Naive B cell (primary cell): Measurements from ENCODE around the gene NPLOC4. TPM values are rescaled to one million over a fixed set of nuclear protein-coding genes. Genes with fewer than 3 reads are reported as not detected.
"Not testable (repeated sequence)": the region's sequence is repeated elsewhere in the genome, so short reads cannot be mapped to it uniquely, and the experiment has no call there.

ENCODE experiments used
- ATAC-seq, 2 donors: fragments of 150-1000 bp; cut with Tn5 transposase; 2 replicates each; pipeline ENCODE4 v1.10.0; 2021; ENCODE audit warnings: low read depth in 2 of 2, mild to moderate bottlenecking in 2 of 2, moderate library complexity in 2 of 2
- DNase-seq: peaks from one replicate; pipeline ENCODE4 v3.0.0; 2022
- H3K27ac Mint-ChIP-seq, 6 donors: one replicate each; pipeline ENCODE4 v1.8.0; 2020 to 2022; ENCODE audit warnings: mild to moderate bottlenecking in 6 of 6, mixed read lengths in 6 of 6, moderate library complexity in 5 of 6, inconsistent platforms in 2 of 6
- H3K27me3 Mint-ChIP-seq, 3 donors: one replicate each; pipeline ENCODE4 v1.8.0; 2021 to 2022; ENCODE audit warnings: mixed read lengths in 3 of 3, mild to moderate bottlenecking in 1 of 3
- H3K36me3 Mint-ChIP-seq, 2 donors: one replicate each; pipeline ENCODE4 v1.8.0; 2020 to 2022; ENCODE audit warnings: mixed read lengths in 2 of 2, inconsistent platforms in 1 of 2, mild to moderate bottlenecking in 1 of 2
- H3K4me1 Mint-ChIP-seq, 3 donors: one replicate each; pipeline ENCODE4 v1.8.0; 2020 to 2022; ENCODE audit warnings: mixed read lengths in 3 of 3, inconsistent platforms in 1 of 3, mild to moderate bottlenecking in 1 of 3, moderate library complexity in 1 of 3
- H3K4me3 Mint-ChIP-seq, 8 donors: one replicate each; pipeline ENCODE4 v1.8.0; 2020 to 2022; ENCODE audit warnings: mild to moderate bottlenecking in 8 of 8, mixed read lengths in 8 of 8, moderate library complexity in 8 of 8, inconsistent platforms in 2 of 8
- H3K9me3 Mint-ChIP-seq, 7 donors: one replicate each; pipeline ENCODE4 v1.8.0; 2020 to 2022; ENCODE audit warnings: mixed read lengths in 7 of 7, mild to moderate bottlenecking in 5 of 7, inconsistent platforms in 2 of 7, moderate library complexity in 1 of 7
- polyA plus RNA-seq, 6 donors: library from polyadenylated mRNA; unstranded; fragments of 300-500 nt; fragmentation: Illumina TruSeq; gene quantifications; one replicate each; pipeline ENCODE4 v1.2.3, GENCODE V29; 2021; ENCODE audit warnings: low read depth in 6 of 6

Gene NPLOC4
- polyA plus RNA-seq, 6 donors from 2014 or later: 49.2 to 76.6 (median 57.7) TPM

DNA sequence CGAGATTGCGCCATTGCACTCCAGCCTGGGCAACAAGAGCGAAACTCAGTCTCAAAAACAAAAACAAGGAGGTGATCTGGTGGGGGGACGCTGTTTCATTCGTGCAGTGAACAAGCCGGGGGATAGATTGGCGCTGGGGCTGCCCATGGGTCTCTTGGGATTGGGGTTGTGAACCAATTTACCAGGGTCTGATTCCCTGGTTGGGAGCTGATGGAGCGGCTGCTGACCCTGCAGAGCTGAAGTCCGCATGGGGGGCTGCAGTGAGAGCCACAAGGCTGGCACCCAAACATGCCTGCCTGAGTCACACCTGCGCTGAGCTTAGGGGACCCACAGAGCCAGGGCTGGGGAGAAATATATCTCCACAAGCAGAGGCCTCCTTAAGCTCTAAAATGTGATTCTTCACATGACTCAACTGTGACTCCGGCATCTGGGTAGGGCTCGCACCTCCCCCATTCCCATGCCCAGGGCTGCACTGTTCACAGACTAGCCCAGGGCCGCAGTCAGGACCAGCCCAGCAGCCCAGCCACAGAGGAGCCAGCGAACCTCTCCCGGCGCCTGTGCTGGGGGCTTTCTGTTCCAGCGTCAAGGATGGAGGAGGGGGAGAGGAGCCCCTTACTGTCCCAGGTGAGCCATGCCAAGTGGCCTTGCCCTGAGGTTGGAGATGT, 5.0 kb upstream of the NPLOC4 start:
- Mint-ChIP-seq H3K36me3 (no peaks in the 10 kb centered on the region), H3K27me3 (peaks cover 0 to 3% (median 2%) of the 10 kb centered on the region in 3 donors), H3K4me1 (peaks cover 0 to 5% (median 3%) of the 10 kb centered on the region in 3 donors), H3K4me3 (peak overlapping the region in 1 of 8 donors; percentile 49), H3K27ac (no peak overlapping the region), H3K9me3 (no peaks in the 10 kb centered on the region)
- DNase-seq: no peak
- no peak for ATAC-seq

DNA sequence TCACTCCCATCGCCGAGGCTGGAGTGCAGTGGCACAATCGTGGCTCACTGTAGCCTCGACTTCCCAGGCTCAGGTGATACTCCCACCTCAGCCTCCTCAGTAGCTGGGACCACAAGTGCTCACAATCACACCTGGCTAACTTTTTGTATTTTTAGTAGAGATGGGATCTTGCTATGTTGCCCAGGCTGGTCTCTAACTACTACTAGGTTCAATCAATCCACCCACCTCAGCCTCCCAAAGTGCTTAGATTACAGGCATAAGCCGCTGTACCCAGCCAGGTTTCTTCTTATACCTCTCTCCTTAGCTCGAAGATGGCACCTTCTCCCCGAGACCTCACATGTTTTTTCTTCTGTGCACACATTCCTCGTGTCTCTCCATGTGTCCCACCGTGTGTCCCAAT, 3.1 kb upstream of the NPLOC4 start:
- peak overlapping the region in 1 of 8 donors; percentile 22 for H3K4me3 Mint-ChIP-seq
- no peaks in the 10 kb centered on the region for H3K36me3 Mint-ChIP-seq
- DNase-seq (no peak), ATAC-seq (no peak)
- H3K27ac Mint-ChIP-seq: no peak overlapping the region
- peaks cover 4 to 15% (median 12%) of the 10 kb centered on the region in 3 donors for H3K4me1 Mint-ChIP-seq
- no peaks in the 10 kb centered on the region for H3K27me3 Mint-ChIP-seq
- no peaks in the 10 kb centered on the region for H3K9me3 Mint-ChIP-seq

DNA sequence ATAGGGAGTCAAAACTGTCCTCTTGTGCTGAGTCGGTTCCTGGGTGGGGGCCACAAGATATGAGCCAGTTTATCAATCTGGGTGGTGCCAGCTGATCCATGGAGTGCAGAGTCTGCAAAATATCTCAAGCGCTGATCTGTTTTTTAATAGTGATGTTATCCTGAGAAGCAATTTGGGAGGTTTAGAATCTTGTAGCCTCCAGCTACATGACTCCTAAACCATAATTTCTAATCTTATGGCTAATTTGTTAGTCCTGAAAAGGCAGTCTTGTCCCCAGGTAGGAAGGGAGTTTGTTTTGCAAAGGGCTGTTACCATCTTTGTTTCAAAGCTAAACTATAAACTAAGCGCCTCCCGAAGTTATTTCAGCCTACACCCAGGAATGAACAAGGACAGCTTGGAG, 1.8 kb upstream of the NPLOC4 start:
- H3K9me3 Mint-ChIP-seq: no peaks in the 10 kb centered on the region
- H3K27ac Mint-ChIP-seq: peak overlapping the region in 1 of 6 donors; percentile 88
- H3K27me3 Mint-ChIP-seq: no peaks in the 10 kb centered on the region
- peaks cover 4 to 21% (median 12%) of the 10 kb centered on the region in 3 donors for H3K4me1 Mint-ChIP-seq
- no peaks in the 10 kb centered on the region for H3K36me3 Mint-ChIP-seq
- DNase-seq: no peak
- ATAC-seq: no peak
- H3K4me3 Mint-ChIP-seq: peak overlapping the region in 5 of 8 donors; percentile 6 to 76 (median 53)

DNA sequence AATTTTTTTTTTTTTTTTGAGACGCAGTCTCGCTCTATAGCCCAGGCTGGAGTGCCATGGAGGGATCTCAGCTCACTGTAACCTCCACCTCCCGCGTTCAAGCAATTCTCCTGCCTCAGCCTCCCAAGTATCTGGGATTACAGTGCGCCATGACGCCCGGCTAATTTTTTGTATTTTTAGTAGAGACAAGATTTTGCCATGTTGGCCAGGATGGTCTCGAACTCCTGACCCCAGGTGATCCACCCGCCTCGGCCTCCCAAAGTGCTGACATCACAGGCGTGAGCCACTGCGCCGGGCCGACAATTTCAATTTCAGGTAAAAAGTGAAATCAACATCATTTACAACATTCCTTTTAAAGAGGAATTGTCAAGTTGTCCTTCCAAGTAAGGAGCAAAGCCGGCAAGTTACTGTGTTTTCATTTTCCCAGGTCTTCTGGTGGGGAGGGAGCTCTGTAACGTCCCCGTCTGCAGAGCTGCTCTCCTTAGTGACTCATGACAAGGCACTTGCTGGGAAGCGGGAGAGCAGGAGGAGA, 873 bp downstream of the NPLOC4 start:
- Mint-ChIP-seq H3K27ac (peak overlapping the region; percentile 38 to 93 (median 83)), H3K9me3 (no peaks in the 10 kb centered on the region), H3K4me1 (peaks cover 12 to 30% (median 19%) of the 10 kb centered on the region in 3 donors), H3K36me3 (no peaks in the 10 kb centered on the region), H3K4me3 (peak overlapping the region; percentile 89 to 97 (median 92)), H3K27me3 (no peaks in the 10 kb centered on the region)
- no peak for DNase-seq
- ATAC-seq: no peak

DNA sequence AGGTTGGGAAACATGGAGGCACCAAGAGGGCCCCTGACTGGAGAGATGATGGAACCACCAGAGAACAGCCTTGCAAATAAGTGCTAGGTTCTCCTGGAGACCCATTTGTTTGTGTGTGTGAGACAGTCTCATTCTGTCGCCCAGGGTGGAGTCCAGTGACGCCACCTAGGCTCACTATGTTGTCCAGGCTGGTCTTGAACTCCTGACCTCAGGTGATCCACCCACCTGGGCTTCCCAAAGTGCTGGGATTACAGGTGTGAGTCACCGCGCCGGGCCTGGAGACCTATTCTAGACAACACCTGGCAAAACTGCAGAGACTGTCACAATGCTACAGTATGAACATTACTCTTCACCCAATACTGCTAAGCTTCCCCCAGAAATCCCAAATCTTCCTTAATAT, 1.5 kb downstream of the NPLOC4 start:
- Mint-ChIP-seq H3K27me3 (no peaks in the 10 kb centered on the region), H3K9me3 (no peaks in the 10 kb centered on the region), H3K27ac (peak overlapping the region in 2 of 6 donors; percentile 39 to 92), H3K4me3 (peak overlapping the region; percentile 89 to 97 (median 92)), H3K36me3 (no peaks in the 10 kb centered on the region), H3K4me1 (peaks cover 14 to 32% (median 19%) of the 10 kb centered on the region in 3 donors)
- ATAC-seq: no peak
- no peak for DNase-seq

DNA sequence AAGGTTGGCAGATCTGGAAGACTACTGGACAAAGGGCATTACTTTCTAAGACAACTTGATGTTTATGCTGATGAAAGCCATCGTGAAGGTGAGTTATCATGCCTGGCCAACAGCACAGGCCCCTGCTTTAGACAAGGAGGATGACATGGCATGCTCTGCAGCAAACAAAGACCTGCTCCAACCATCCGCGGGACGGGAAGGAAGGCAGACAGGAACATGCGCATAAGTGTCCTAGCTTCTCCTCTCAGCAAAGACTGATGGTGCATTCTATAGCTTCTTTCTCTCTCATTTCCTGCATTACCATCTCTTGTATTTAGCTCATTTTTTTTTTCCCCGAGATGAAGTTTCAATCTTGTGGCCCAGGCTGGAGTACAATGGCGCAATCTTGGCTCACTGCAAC, 5.4 kb downstream of the NPLOC4 start:
- H3K4me1 Mint-ChIP-seq: peaks cover 13 to 34% (median 15%) of the 10 kb centered on the region in 3 donors
- H3K36me3 Mint-ChIP-seq: peaks cover 0 to 8% of the 10 kb centered on the region in 2 donors
- ATAC-seq (no peak), DNase-seq (no peak)
- peak overlapping the region in 1 of 6 donors; percentile 93 for H3K27ac Mint-ChIP-seq
- H3K4me3 Mint-ChIP-seq: no peak overlapping the region
- H3K9me3 Mint-ChIP-seq: no peaks in the 10 kb centered on the region
- no peaks in the 10 kb centered on the region for H3K27me3 Mint-ChIP-seq

DNA sequence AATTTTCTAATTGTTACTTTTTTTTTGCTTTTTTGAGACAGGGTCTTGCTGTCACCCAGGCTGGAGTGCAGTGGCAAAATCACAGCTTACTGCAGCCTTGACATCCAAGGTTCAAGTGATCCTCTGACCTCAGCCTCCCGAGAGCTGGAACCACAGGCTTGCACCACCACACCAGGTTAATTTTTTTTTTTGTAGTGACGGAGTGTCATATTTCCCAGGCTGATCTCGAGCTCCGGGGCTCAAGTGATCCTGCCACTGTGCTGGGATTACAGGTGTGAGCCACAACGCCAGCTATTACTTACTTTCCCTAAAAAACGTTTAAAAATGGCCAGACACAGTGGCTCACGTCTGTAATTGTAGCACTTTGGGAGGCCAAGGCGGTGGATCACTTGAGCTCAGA, 6.6 kb downstream of the NPLOC4 start:
- ATAC-seq (no peak), DNase-seq (no peak)
- Mint-ChIP-seq H3K36me3 (peaks cover 4 to 16% of the 10 kb centered on the region in 2 donors), H3K9me3 (peaks cover 0 to 2% (median 0%) of the 10 kb centered on the region in 7 donors), H3K27ac (no peak overlapping the region), H3K4me1 (peaks cover 10 to 26% (median 14%) of the 10 kb centered on the region in 3 donors), H3K27me3 (no peaks in the 10 kb centered on the region), H3K4me3 (no peak overlapping the region)

DNA sequence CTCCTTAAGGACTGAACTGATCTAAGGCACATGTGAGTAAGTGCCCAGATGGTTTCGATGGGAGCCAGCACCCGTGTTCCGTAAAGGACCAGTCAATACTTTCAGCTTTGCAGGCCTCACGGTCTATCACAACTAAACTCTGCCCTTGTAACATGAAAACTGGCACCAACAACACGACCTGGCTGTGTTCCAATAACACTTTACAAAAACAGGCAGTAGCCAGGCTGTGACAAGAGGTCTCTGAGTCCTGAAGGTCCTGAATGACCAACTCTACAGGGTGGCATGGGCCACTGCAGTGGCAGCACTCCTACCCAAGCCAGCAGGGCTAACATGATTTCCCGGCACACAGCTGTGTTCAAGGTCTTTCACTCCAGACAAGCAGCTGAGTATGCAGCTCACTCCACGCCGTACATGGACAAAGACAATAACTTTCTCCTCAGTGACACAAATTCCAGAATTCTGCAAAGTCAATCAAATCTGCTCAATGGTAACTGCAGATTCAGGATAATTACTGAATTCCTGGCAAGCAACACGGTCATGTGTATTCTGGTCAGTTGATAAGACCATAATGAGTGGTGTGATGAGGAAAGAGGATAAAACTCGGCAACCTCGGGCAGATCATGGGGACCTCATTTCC, 15.3 kb downstream of the NPLOC4 start:
- H3K27me3 Mint-ChIP-seq: no peaks in the 10 kb centered on the region
- H3K9me3 Mint-ChIP-seq: peaks cover 0 to 10% (median 7%) of the 10 kb centered on the region in 7 donors
- H3K36me3 Mint-ChIP-seq: peaks cover 26 to 29% of the 10 kb centered on the region in 2 donors
- peak overlapping the region in 1 of 6 donors; percentile 15 for H3K27ac Mint-ChIP-seq
- no peak for DNase-seq
- no peak overlapping the region for H3K4me3 Mint-ChIP-seq
- peaks cover 7 to 17% (median 17%) of the 10 kb centered on the region in 3 donors for H3K4me1 Mint-ChIP-seq
- ATAC-seq: no peak

DNA sequence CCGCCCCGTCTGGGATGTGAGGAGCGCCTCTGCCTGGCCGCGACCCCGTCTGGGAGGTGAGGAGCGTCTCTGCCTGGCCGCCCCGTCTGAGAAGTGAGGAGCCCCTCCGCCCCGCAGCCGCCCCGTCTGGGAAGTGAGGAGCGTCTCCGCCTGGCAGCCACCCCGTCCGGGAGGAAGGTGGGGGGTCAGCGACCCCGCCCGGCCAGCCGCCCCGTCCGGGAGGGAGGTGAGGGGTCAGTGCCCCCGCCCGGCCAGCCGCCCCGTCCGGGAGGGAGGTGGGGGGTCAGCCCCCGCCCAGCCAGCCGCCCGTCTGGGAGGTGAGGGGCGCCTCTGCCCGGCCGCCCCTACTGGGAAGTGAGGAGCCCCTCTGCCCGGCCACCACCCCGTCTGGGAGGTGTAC, 18.6 kb downstream of the NPLOC4 start:
- H3K27ac Mint-ChIP-seq, H3K9me3 Mint-ChIP-seq, H3K4me3 Mint-ChIP-seq, H3K27me3 Mint-ChIP-seq, DNase-seq, ATAC-seq: not testable (repeated sequence)
- Mint-ChIP-seq H3K4me1 (peaks cover 15 to 17% (median 16%) of the 10 kb centered on the region in 3 donors), H3K36me3 (peaks cover 7 to 12% of the 10 kb centered on the region in 2 donors)

DNA sequence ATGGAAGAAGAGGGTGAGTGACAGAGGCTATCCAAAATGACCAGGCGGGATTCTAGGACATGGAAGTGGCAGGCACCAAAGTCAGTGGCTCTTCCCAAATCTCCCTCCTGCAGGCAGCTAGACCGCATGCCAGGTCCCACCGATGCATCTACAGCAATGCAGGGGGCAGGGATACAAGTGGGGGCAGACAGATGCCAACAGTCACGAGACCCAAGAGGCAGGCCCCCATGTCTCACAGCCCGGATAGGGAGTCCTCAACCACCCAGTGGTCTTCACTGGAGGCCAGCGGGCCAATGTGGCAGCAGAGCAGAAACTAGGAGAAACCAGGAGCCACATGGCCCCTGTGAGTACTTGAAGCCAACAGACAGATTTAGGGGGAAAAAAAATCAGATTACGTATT, 20.0 kb downstream of the NPLOC4 start:
- ATAC-seq (no peak), DNase-seq (no peak)
- Mint-ChIP-seq H3K4me1 (peaks cover 15 to 17% (median 16%) of the 10 kb centered on the region in 3 donors), H3K36me3 (peaks cover 11 to 18% of the 10 kb centered on the region in 2 donors), H3K27ac (no peak overlapping the region), H3K27me3 (no peaks in the 10 kb centered on the region), H3K4me3 (peak overlapping the region in 1 of 8 donors; percentile 42), H3K9me3 (peaks cover 0 to 1% (median 0%) of the 10 kb centered on the region in 7 donors)

DNA sequence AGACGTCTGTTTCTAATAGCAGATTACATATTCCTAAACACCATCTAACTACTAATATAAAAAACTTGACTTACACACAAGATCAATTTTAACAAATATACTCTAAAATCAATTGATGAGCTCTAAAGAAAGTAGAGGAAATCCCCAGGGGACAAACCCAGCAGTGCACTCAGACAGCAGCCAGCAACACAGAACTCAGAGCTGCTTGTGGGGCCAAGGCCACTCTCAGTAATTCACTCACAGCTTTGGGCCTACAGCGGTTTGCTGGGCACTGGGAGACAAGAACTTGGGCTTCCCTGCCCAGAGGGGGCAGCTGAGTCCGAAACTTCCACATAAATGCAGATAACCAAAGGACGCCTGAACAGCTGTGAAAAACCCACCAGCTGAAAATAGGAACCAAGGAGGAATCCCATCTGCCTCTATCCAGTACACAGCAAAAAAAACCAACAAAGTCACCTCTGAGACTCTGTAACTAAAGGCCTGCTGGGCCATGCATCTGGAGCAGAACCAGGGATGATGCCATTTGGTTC, 21.4 kb downstream of the NPLOC4 start:
- no peak for DNase-seq
- H3K27me3 Mint-ChIP-seq: no peaks in the 10 kb centered on the region
- ATAC-seq: no peak
- peaks cover 15 to 17% (median 16%) of the 10 kb centered on the region in 3 donors for H3K4me1 Mint-ChIP-seq
- no peak overlapping the region for H3K27ac Mint-ChIP-seq
- peaks cover 0 to 1% (median 0%) of the 10 kb centered on the region in 7 donors for H3K9me3 Mint-ChIP-seq
- peaks cover 4 to 10% of the 10 kb centered on the region in 2 donors for H3K36me3 Mint-ChIP-seq
- no peak overlapping the region for H3K4me3 Mint-ChIP-seq

DNA sequence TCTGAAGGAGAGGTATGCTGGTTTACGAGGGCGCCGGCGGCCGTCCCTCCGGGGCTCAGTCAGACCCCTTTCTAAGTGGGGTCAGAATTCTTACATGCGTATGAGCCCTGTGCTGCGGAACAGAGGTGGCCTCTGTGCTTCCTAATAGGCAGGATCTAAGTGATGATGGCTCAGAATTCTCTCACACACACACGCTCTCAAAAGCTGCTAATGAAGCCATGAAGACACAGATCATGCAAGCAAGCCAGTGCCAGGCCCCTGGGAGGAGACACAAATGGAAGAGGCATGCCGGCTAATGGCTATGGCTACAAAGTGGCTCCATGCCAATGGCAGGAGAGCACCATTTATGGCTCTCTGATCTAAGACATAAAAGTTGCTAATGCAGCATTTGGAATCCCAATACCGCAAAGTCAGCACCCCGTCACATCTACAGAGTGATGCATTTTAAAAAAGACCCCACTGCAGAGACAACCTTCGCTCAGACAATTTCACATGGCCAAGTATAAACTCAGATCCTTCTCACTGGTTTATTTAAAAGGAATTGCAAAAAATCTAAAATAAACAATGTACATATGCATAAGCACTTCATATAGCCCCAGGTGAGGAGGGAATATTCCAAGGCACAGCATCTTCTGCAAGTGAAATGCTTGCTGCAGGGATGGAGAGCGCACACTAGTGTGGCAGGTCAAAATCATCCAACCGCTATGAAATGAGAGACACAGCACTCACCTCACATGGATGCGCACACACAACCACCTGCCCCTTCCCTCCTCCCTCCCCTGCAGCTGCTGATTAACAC, 24.5 kb downstream of the NPLOC4 start:
- H3K27ac Mint-ChIP-seq: no peak overlapping the region
- peaks cover 15 to 17% (median 16%) of the 10 kb centered on the region in 3 donors for H3K4me1 Mint-ChIP-seq

More for the DNA sequence above, 24.5 kb downstream of the NPLOC4 start:
- H3K36me3 Mint-ChIP-seq: peaks cover 6 to 8% of the 10 kb centered on the region in 2 donors
- H3K9me3 Mint-ChIP-seq: peaks cover 0 to 1% (median 0%) of the 10 kb centered on the region in 7 donors
- DNase-seq (no peak), ATAC-seq (no peak)
- no peaks in the 10 kb centered on the region for H3K27me3 Mint-ChIP-seq
- no peak overlapping the region for H3K4me3 Mint-ChIP-seq
